Left kidney (tissue), 2 donors: ENCODE measurements around the gene ELMO1. TPM values are rescaled to one million over a fixed set of nuclear protein-coding genes. Genes with fewer than 3 reads are reported as not detected.

Experiments
- DNase-seq: peaks from one replicate; pipeline ENCODE4 v3.0.0-alpha.2; 2013
- polyA plus RNA-seq: library from polyadenylated mRNA; unstranded; fragments of 120-200 nt; gene quantifications from one replicate; pipeline ENCODE4 v1.2.1, GENCODE V29; 2013; ENCODE audit not compliant: insufficient read length

ELMO1 gene
- polyA plus RNA-seq, 1 donor: 9.8 TPM

- DNase-seq: no peak
Observed at GRCh38 chr7:37349979-37350590, 98.6 kb downstream of the ELMO1 start.

GRCh38 chr7:37348982-37349381, 99.7 kb downstream of the ELMO1 start:
- no peak for DNase-seq

- peak; percentile 26 for DNase-seq
Observed at GRCh38 chr7:37346761-37347160, 101.9 kb downstream of the ELMO1 start.

DNA sequence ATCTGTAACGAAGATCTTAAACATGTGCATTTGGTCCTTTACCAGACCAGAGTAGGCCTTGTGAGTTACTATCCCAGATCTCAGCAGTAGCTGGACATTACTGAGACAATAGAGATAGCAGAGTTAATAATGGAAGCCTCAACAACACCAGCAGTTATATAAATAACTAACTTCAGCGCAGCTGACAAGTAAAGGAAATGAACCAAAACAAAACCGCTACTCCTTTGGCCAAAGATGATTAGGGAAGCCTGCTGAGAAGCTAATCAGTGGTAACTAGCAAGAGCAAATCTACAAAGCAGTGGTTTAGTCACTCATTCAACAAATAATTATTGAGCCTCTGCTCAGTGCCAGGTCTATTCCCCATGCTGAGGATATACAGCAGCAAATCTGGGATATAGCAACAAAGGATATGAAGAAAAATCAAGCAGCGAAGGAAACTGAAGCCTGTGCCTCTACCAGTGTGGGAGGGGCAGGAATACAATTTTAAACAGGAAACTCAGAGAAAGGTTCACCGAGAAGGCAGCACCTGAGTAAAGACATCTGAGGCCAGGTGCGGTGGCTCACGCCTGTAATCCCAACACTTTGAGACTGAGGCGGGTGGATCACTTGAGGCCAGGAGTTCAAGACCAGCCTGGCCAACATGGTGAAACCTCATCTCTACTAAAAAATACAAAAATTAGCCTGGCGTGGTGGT, 103.6 kb downstream of the ELMO1 start:
- DNase-seq: no peak

GRCh38 chr7:37342688-37343471, 105.8 kb downstream of the ELMO1 start:
- no peak for DNase-seq

DNA sequence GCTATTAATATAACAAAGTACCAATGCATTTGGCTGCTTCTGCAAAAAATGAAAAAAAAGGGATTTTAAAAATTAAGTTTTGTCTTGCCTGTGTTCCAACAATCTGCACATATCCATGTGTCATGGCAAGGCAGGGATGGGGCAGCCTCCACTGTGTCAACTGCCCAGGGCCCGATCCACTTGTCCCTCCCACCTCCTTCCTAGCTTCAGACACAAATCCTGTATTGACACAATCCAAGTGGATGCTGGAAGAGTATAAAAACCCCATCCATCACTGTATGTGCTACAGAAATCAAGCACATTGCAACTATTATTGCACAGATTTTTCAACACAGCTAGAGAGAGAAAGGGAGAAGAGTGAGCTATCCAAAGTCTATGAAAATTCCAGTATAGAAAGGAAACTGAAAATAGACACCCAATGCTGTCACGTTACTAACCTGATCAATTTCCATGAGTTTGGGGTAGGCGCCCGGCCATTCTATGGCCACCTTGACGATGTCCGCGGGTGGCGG, 106.4 kb downstream of the ELMO1 start:
- no peak for DNase-seq

DNA sequence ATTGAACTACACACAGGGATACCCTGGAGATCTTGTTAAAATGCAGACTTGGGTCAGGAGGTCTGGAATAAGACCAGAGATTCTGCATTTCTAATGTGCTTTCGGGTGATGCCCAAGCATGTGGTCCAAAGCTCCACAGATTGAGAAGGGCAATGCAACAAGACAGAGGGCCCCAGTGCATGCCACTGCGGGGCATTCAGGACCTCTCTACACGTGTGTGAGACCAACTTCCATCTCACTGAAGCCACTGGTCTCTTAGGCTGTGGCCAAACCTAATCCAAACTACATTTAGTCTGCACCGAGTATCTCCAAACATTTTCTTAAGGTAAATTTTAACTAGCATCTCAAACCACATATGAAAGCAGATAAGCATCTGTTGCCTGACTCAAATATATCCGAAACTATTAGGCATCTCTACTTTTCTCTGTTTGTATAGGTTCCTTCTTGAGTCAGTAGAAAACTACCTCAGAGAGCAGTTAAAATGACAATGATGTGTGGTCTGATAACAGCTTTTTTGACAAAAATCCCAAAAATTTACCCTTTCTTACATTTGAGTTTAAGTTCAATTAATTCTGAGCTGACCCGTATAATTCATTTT, 107.5 kb downstream of the ELMO1 start:
- no peak for DNase-seq

GRCh38 chr7:37338966-37339365, 109.7 kb downstream of the ELMO1 start:
- no peak for DNase-seq

GRCh38 chr7:37337522-37337921, 111.1 kb downstream of the ELMO1 start:
- DNase-seq: no peak

DNA sequence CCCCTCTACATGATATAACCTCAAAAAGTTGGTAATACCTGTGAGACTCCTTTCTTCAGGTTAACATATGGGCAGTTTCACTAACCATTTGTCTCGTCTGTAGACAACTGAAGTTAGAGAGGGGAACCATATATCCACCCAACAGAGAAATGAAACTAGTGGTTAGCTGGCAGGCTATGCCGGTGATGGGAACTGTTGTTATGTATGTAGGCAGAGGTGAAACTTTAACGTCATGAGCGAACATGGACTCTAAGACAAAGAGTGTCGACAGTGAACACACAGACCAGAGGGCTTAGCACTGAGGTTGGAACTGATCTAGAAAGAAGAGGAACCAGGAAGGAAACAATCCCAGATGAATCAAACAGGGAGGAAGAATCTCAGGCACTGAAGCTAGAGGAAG, 112.4 kb downstream of the ELMO1 start:
- DNase-seq: no peak

DNA sequence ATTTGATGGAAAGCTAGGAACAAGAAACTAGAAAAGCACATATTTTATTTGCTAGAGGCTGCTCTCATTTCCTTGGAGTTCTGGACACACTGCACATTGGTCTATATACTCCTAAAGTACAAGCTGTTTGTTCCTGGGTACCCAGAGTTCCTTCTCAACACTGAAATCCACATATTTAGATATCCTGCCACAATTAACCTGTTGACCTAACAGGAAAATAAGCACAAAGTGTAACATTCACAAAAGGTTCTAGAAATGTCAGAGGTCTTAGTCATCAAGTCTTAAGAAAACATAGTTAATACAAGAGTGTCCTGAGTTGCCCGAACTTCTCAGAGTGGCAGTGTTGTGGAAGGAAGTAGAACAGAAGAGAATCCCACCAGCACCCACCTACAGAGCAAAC, 115.6 kb downstream of the ELMO1 start:
- DNase-seq: no peak

DNA sequence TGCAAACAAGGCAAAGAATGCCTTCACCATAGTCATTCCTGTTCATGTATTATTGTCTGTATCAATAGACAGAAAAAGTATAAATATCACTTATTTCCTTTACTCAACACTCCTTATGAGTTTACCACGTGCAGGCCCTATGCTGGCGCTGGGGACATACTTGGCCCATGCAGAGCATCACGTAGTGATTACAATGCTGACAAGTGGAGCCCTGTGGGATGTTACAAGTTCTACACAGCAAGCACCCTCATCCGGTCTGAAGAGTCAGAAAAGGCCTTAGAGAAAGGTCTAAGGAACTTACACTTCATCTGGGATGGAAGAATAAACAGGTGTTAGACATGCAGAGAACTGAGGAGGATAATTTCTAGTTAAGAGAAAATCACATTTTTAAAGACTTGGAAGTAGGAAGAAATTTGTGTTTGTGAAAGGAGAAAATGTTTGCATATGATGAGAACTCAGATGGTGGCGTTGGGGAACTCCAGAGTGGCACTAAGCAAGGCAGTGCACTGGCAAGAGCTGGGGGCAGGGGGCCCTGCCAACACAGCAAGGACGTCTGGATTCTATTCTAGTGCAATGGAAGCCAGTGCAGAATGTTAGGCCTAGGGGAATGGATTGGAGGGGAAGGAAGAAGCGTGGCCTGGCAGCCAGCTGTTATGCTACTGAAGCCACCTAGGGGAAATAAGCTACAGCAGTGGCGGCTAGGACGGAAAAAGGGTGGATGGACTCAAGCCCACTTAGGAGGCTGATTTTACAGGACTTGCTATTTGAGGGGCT, 116.2 kb downstream of the ELMO1 start:
- no peak for DNase-seq

DNA sequence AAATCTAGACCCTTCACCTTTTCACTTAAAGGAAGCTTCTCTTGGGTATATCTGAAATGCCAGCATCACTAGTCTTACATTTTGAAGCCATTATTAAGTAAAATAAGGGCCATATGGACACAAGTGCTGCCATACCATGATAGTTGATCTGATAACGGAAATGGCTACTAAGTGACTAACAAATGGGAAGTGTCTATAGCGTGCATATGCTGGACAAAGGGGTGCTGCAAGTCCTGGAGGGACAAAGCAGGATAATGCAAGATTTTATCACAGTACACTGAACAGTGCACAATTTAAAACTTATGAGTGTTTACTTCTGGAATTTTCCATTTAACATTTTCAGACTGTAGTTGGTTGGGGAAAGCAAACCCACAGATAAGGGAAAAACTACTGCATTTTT, 117.9 kb downstream of the ELMO1 start:
- no peak for DNase-seq

DNA sequence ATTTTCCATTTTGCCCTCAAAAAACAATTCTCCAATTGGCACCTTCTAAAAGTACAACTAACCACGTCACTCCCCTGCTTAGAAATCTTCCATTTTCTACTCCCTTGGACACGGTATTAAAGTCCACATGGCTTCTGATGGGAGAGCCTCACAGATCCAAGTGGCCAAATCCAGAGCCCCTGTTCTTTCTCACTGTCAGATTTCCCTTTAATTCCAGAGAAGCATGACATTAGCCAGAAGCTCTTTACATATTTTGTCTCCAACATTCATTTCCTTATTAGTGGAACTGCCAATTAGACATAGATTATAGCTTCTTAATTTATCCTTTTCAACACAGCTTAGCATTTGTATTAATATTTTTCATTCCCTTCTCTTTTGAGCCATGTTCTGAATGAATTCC, 118.7 kb downstream of the ELMO1 start:
- DNase-seq: no peak

DNA sequence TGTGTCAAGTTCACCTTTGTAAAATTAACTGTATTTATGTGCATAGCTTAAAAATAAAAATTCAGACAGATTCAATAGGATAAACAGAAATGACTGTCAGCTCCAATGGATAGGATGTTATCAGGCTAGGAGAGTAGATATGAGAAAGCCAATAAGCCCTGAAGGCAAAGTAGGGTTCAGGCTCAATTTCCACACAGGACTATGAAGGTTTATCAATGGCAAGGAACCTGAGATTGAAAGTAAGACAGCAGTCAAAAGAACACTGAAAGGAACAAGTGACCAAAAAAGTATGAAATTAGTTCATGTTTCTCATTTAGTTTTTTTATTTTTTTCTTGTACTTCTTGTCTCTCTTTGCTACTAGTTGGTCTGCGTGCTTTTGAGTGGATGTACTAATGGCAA, 121.4 kb downstream of the ELMO1 start:
- no peak for DNase-seq

GRCh38 chr7:37323966-37324365, 124.7 kb downstream of the ELMO1 start:
- DNase-seq: no peak

DNA sequence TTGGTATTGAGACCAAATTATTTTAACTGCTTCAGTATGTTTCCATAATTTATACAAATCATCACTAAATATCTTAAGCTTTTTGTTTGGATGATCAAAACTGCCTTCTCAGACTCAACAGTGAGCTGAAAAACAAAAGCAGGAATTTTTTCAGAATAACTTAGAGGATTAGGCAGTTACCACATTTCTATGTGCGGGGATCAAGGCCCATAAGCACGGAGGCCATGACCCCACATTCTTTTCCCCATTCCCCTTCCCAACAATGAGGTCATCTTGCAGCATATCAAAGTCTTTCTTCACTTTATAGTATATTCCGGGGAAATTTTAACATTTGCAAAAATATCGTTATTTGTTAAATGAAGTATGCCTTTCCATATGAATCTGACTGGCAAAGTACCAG, 125.8 kb downstream of the ELMO1 start:
- DNase-seq: no peak

- DNase-seq: no peak
Observed at GRCh38 chr7:37320848-37321468, 127.7 kb downstream of the ELMO1 start.

DNA sequence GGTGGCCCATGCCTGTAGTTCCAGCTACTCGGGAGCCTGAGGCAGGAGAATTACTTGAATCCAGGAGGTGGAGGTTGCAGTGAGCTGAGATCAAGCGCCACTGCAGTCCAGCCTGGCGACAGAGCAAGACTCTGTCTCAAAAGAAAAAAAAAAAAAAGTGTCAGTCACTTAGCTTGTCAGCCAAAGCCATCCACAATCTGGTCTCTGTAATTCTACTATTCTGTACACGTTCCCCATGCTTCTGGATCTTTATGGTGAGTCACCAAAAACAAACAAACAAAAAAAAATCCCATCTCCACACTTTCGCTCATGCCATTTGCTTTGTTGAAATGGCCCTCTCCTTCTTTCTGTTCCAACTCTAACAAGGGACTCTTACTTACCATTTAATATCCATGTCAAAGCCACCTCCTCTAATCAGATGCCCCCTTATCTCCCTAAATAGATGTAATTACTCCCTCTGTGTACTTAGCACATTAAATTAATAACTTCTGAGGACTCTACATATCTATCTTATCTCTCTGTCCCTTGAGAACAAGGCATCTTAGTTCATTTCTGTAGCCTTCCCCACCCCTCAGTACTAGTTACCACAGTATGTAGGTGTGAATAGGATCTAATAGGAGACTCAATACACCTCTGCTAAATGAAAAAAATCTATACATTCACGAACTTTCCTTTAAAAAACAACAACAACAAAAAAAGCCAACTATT, 128.4 kb downstream of the ELMO1 start:
- no peak for DNase-seq

GRCh38 chr7:37318541-37318940, 130.1 kb downstream of the ELMO1 start:
- DNase-seq: no peak
